ENCODE data around the gene DOCK9. TPM values are rescaled to one million over a fixed set of nuclear protein-coding genes. Genes with fewer than 3 reads are reported as not detected.

DOCK9 gene
- total and polyA plus RNA-seq, 2 donors (not counting 1 experiment from before 2014, with no cell fraction given): 18.5 to 28.0 TPM

DNA sequence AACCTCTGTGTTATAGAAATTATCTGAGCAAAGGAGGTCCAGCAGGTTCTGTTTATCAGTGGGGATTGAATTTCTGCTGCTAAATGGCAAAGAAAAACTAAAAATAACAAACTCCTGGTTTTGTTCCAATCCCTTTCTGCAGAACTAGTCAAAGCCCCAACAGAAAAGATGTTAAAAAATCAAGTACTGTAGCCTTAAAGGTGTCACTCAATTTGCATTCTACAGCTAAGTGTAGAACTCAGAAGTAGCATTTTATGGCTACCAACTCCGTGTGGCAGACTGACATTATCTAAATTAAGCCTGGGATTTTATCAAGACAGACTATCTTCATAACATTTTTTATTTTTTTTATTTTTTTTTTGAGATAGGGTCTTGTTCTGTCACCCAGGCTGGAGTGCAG lies 133.8 kb downstream of the DOCK9 start:
- DNase-seq: no peak
- Histone ChIP-seq H3K36me3 (replicated peaks in 1 of 2; ENCODE audit: control extremely low read depth in 1 of 2, control insufficient read depth in 1 of 2, extremely low read depth in 1 of 2, insufficient read depth in 2 of 2, low read length in 1 of 2) (peaks cover 0 to 4% of the 10 kb centered on the region in 2 experiments), H4K20me1 (ENCODE audit: control insufficient read depth, insufficient read depth, low read length, poor library complexity, severe bottlenecking) (no peaks in the 10 kb centered on the region), H3K27ac (ENCODE audit: low read length in 2 of 2) (no peak overlapping the region), H3K4me3 (ENCODE audit: control extremely low read depth in 1 of 5, extremely low read depth in 1 of 5, insufficient read depth in 1 of 5, low read depth in 2 of 5, low read length in 4 of 5) (no peak overlapping the region), H2AFZ (ENCODE audit: insufficient read depth, low read depth, low read length, poor library complexity, severe bottlenecking) (no peak overlapping the region), H3K9me3 (ENCODE audit: control extremely low read depth in 1 of 3, control insufficient read depth in 2 of 3, insufficient read depth in 1 of 3, low read length in 2 of 3) (no peaks in the 10 kb centered on the region), H3K27me3 (replicated peaks in 1 of 4; ENCODE audit: control extremely low read depth in 1 of 4, control insufficient read depth in 3 of 4, insufficient read depth in 4 of 4, low read length in 3 of 4) (no peaks in the 10 kb centered on the region), H3K79me2 (ENCODE audit: control insufficient read depth, insufficient read depth, low read length) (no peaks in the 10 kb centered on the region), H3K4me1 (ENCODE audit: control insufficient read depth in 2 of 2, insufficient read depth in 2 of 2, low read length in 2 of 2) (no peaks in the 10 kb centered on the region), H3K4me2 (replicated peaks; ENCODE audit: low read depth, low read length, poor library complexity, severe bottlenecking) (no peak overlapping the region), H3K9ac (ENCODE audit: low read length) (no peak overlapping the region)
- POLR2A ChIA-PET: no interaction called here
- ATAC-seq (ENCODE audit: low read depth): no peak
- no peak overlapping the region for H3K4me3 Mint-ChIP-seq
- no peaks in the 10 kb centered on the region for H3K9me3 Mint-ChIP-seq (ENCODE audit: insufficient read depth)
- CTCF ChIA-PET: interaction anchor here (1.2 to 1.8 kb wide), 5 partner anchors 10 to 1733 kb away, joined by 4 to 7 read pairs (median 5); partner anchors contain the start of gene UBAC2
- peaks cover 2% of the 10 kb centered on the region for H3K4me1 Mint-ChIP-seq
- no peak overlapping the region for H3K27ac Mint-ChIP-seq
- TF ChIP-seq, protein P1, sequence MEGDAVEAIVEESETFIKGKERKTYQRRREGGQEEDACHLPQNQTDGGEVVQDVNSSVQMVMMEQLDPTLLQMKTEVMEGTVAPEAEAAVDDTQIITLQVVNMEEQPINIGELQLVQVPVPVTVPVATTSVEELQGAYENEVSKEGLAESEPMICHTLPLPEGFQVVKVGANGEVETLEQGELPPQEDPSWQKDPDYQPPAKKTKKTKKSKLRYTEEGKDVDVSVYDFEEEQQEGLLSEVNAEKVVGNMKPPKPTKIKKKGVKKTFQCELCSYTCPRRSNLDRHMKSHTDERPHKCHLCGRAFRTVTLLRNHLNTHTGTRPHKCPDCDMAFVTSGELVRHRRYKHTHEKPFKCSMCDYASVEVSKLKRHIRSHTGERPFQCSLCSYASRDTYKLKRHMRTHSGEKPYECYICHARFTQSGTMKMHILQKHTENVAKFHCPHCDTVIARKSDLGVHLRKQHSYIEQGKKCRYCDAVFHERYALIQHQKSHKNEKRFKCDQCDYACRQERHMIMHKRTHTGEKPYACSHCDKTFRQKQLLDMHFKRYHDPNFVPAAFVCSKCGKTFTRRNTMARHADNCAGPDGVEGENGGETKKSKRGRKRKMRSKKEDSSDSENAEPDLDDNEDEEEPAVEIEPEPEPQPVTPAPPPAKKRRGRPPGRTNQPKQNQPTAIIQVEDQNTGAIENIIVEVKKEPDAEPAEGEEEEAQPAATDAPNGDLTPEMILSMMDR (IDR thresholded peaks at IDR 0.05): no peak
- TF ChIP-seq EZH2 (IDR thresholded peaks at IDR 0.05; ENCODE audit: borderline replicate concordance, insufficient read depth, low read depth, low read length, poor library complexity, severe bottlenecking): no peak
- intact Hi-C loops (cut with micrococcal nuclease): loop anchor here (5.0 kb wide), 2 partner anchors 172 to 188 kb away; no protein-coding TSS in a partner anchor
- no peaks in the 10 kb centered on the region for H3K27me3 Mint-ChIP-seq
- no CpG with 5 or more reads among the region's 1 CpG for WGBS (ENCODE audit: insufficient coverage)

DNA sequence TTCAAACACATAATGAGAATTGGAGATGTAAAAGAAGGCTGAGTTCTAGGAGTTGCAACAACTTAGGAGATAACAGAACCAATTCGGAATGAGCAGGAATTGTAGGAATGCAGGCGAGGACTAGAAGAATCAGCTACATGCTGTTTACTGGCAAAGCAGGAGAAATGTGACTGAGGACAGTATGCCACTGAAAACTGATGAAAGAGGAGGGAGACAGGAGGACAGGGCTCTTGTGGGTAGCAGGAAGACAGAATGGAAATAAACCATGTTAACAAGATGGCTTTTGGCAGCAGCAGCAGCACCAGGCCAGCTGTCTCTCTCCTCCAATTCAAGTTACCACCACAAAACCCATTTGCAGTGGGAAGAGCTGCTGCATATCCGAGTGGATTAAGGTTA lies 134.4 kb downstream of the DOCK9 start:
- Mint-ChIP-seq H3K9me3 (ENCODE audit: insufficient read depth) (no peaks in the 10 kb centered on the region), H3K4me1 (peaks cover 2% of the 10 kb centered on the region), H3K4me3 (no peak overlapping the region), H3K27me3 (no peaks in the 10 kb centered on the region), H3K27ac (no peak overlapping the region)
- TF ChIP-seq, protein P1 (IDR thresholded peaks at IDR 0.05): no peak
- TF ChIP-seq EZH2 (IDR thresholded peaks at IDR 0.05; ENCODE audit: borderline replicate concordance, insufficient read depth, low read depth, low read length, poor library complexity, severe bottlenecking): no peak
- H2AFZ ChIP-seq (ENCODE audit: insufficient read depth, low read depth, low read length, poor library complexity, severe bottlenecking): no peak overlapping the region
- no peak overlapping the region for H3K27ac ChIP-seq (ENCODE audit: low read length in 2 of 2)
- H3K4me2 ChIP-seq (replicated peaks; ENCODE audit: low read depth, low read length, poor library complexity, severe bottlenecking): no peak overlapping the region
- H4K20me1 ChIP-seq (ENCODE audit: control insufficient read depth, insufficient read depth, low read length, poor library complexity, severe bottlenecking): no peaks in the 10 kb centered on the region
- H3K79me2 ChIP-seq (ENCODE audit: control insufficient read depth, insufficient read depth, low read length): no peaks in the 10 kb centered on the region
- 65% methylated on average over 2 of the region's 3 CpGs for WGBS (ENCODE audit: insufficient coverage)
- ATAC-seq (ENCODE audit: low read depth) (no peak), DNase-seq (no peak)
- intact Hi-C loops (cut with micrococcal nuclease): loop anchor here (2.0 to 5.0 kb wide), 3 partner anchors 171 to 399 kb away; no protein-coding TSS in a partner anchor
- ChIA-PET CTCF (interaction anchor here (0.6 to 1.8 kb wide), 11 partner anchors 7 to 1733 kb away, joined by 3 to 7 read pairs (median 4); partner anchors contain the start of gene UBAC2), POLR2A (interaction anchor here (0.6 kb wide), 1 partner anchor 1408 kb away, joined by 3 read pairs; no protein-coding TSS in a partner anchor)
- no peaks in the 10 kb centered on the region for H3K9me3 ChIP-seq (ENCODE audit: control extremely low read depth in 1 of 3, control insufficient read depth in 2 of 3, insufficient read depth in 1 of 3, low read length in 2 of 3)
- H3K4me3 ChIP-seq (ENCODE audit: control extremely low read depth in 1 of 5, extremely low read depth in 1 of 5, insufficient read depth in 1 of 5, low read depth in 2 of 5, low read length in 4 of 5): no peak overlapping the region
- no peaks in the 10 kb centered on the region for H3K27me3 ChIP-seq (replicated peaks in 1 of 4; ENCODE audit: control extremely low read depth in 1 of 4, control insufficient read depth in 3 of 4, insufficient read depth in 4 of 4, low read length in 3 of 4)
- H3K4me1 ChIP-seq (ENCODE audit: control insufficient read depth in 2 of 2, insufficient read depth in 2 of 2, low read length in 2 of 2): no peaks in the 10 kb centered on the region
- peaks cover 0 to 4% of the 10 kb centered on the region in 2 experiments for H3K36me3 ChIP-seq (replicated peaks in 1 of 2; ENCODE audit: control extremely low read depth in 1 of 2, control insufficient read depth in 1 of 2, extremely low read depth in 1 of 2, insufficient read depth in 2 of 2, low read length in 1 of 2)
- H3K9ac ChIP-seq (ENCODE audit: low read length): no peak overlapping the region
